GM13976 (cell line): ENCODE measurements around the gene NAA38.

Experiments
- DNase-seq: peaks from one replicate; pipeline ENCODE4 v3.0.0; 2012; ENCODE audit warnings: low spot score
- in situ Hi-C: fragments of 300-500 bp; cut with MboI; formaldehyde crosslinking; loops from one replicate; pipeline ENCODE4 v1.12.0; 2022; ENCODE audit warnings: low sequenced_read_pairs, mixed read lengths, inconsistent platforms; ENCODE audit not compliant: unreplicated experiment
- TF ChIP-seq, protein P1 (sequence below): IDR thresholded peaks from 2 replicates; pipeline ENCODE4 v1.5.1; 2012; ENCODE audit warnings: borderline replicate concordance, mild to moderate bottlenecking; ENCODE audit not compliant: insufficient read depth; ENCODE audit errors: extremely low read depth, missing control alignments, control extremely low read depth

The NAA38 gene

DNA sequence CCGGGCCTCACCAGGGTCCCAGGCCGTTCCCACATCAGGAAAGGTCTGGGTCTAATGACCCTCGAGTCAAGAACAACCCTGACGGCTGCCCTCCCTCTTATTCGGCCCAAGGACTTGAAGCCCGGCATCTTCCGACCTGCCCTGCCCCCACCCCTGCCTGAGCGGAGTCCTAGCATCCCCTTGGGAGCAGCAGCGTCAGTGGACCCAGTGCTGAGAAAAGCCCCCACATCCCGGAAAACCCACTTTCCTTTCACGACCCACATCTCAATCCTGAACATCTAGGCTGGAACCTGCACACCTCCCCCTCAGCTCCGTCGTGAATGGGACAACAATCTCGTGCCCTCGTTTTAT, 1.7 kb downstream of the NAA38 start:
- in situ Hi-C loops: no loop called here
- no peak for DNase-seq
- TF ChIP-seq, protein P1, sequence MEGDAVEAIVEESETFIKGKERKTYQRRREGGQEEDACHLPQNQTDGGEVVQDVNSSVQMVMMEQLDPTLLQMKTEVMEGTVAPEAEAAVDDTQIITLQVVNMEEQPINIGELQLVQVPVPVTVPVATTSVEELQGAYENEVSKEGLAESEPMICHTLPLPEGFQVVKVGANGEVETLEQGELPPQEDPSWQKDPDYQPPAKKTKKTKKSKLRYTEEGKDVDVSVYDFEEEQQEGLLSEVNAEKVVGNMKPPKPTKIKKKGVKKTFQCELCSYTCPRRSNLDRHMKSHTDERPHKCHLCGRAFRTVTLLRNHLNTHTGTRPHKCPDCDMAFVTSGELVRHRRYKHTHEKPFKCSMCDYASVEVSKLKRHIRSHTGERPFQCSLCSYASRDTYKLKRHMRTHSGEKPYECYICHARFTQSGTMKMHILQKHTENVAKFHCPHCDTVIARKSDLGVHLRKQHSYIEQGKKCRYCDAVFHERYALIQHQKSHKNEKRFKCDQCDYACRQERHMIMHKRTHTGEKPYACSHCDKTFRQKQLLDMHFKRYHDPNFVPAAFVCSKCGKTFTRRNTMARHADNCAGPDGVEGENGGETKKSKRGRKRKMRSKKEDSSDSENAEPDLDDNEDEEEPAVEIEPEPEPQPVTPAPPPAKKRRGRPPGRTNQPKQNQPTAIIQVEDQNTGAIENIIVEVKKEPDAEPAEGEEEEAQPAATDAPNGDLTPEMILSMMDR: no peak

DNA sequence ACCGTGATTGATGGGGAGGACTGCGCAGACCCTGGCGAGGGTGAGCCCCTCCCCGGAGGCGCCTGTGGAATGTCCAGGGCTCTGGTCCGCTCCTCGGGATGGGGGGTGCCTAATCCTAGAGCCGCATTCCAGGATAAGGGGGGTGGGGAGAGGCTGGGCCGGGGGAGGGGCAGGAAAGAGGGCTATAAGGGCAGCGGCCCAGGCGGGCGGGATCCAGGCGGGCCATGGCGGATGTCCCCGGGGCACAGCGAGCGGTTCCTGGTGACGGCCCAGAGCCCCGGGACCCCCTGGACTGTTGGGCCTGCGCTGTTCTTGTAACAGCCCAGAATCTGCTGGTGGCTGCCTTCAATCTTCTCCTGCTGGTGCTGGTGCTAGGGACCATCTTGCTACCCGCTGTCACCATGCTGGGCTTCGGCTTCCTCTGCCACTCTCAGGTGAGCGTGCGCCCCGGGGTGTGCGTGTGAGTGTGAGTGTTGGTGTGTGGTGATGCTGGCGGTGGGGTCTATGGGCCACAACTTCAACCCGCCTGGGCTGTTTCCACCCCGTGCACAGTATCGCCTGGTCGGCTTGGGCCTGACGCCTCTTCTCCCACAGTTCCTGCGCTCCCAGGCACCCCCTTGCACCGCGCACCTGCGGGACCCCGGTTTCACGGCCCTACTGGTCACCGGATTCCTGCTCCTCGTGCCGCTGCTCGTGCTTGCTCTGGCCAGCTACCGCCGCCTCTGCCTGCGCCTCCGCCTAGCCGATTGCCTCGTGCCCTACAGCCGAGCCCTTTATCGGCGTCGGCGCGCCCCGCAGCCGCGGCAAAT, 2.3 kb downstream of the NAA38 start, which contains the start of gene TMEM88:
TSS of gene TMEM88 (plus strand) at position 216 of the 809 bp plus-strand sequence. CDS start at position 225, 9 bp downstream.
- in situ Hi-C loops: no loop called here
- DNase-seq: no peak
- TF ChIP-seq, protein P1: no peak

DNA sequence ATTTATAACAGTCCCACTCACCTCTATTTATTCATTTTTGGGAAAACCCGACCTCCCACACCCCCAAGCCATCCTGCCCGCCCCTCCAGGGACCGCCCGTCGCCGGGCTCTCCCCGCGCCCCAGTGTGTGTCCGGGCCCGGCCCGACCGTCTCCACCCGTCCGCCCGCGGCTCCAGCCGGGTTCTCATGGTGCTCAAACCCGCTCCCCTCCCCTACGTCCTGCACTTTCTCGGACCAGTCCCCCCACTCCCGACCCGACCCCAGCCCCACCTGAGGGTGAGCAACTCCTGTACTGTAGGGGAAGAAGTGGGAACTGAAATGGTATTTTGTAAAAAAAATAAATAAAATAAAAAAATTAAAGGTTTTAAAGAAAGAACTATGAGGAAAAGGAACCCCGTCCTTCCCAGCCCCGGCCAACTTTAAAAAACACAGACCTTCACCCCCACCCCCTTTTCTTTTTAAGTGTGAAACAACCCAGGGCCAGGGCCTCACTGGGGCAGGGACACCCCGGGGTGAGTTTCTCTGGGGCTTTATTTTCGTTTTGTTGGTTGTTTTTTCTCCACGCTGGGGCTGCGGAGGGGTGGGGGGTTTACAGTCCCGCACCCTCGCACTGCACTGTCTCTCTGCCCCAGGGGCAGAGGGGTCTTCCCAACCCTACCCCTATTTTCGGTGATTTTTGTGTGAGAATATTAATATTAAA, 3.1 kb downstream of the NAA38 start:
- DNase-seq: no peak
- in situ Hi-C loops: no loop called here
- TF ChIP-seq, protein P1: no peak

- in situ Hi-C loops: no loop called here
- DNase-seq: no peak
Observed at GRCh38 chr17:7853691-7854038, 3.7 kb downstream of the NAA38 start.

DNA sequence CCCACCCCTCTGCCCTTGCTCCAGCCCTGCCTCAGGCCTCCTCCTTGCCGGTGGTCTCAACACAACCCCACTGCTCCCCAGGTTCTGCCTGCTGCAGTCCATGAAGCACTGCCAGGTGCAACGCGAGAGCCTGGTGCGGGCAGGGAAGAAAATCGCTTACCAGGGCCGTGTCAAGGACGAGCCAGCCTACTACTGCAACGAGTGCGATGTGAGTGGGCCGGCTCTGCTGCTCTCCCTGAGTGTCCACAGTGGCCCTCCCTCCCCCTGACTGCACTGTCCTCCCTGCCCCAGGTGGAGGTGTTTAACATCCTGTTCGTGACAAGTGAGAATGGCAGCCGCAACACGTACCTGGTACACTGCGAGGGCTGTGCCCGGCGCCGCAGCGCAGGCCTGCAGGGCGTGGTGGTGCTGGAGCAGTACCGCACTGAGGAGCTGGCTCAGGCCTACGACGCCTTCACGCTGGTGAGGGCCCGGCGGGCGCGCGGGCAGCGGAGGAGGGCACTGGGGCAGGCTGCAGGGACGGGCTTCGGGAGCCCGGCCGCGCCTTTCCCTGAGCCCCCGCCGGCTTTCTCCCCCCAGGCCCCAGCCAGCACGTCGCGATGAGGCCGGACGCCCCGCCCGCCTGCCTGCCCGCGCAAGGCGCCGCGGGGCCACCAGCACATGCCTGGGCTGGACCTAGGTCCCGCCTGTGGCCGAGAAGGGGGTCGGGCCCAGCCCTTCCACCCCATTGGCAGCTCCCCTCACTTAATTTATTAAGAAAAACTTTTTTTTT, 4.3 kb downstream of the NAA38 start:
- DNase-seq: no peak
- in situ Hi-C loops: no loop called here
- TF ChIP-seq, protein P1: no peak

More at GRCh38 chr17:7853691-7854038, 3.7 kb downstream of the NAA38 start:
- TF ChIP-seq, protein P1: no peak

- TF ChIP-seq, protein P1: no peak
- no peak for DNase-seq
Observed at GRCh38 chr17:7852262-7852670, 5.1 kb downstream of the NAA38 start.

More at GRCh38 chr17:7852262-7852670, 5.1 kb downstream of the NAA38 start:
- in situ Hi-C loops: no loop called here
